ENCODE results near the gene OSBPL6.

DNA sequence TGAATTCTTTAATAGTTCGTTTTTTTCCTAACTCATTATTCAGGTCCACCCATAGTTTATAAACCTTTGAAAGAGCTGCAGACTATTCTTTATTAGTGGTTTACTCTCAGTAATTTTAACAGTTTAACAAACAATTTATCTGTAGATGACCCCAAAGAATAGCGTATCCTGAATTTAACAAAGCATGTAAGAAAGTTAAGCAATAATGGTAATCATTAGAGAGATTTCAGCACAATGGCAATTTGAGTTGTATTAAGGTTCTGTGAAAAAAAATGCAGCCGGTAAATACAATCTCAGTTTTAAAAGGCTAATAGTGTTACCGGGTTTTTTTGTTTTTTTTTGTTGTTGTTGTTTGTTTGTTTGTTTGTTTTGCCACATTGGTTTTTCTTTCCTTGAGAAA, 41.8 kb upstream of the OSBPL6 start:
- TF ChIP-seq, protein P1, sequence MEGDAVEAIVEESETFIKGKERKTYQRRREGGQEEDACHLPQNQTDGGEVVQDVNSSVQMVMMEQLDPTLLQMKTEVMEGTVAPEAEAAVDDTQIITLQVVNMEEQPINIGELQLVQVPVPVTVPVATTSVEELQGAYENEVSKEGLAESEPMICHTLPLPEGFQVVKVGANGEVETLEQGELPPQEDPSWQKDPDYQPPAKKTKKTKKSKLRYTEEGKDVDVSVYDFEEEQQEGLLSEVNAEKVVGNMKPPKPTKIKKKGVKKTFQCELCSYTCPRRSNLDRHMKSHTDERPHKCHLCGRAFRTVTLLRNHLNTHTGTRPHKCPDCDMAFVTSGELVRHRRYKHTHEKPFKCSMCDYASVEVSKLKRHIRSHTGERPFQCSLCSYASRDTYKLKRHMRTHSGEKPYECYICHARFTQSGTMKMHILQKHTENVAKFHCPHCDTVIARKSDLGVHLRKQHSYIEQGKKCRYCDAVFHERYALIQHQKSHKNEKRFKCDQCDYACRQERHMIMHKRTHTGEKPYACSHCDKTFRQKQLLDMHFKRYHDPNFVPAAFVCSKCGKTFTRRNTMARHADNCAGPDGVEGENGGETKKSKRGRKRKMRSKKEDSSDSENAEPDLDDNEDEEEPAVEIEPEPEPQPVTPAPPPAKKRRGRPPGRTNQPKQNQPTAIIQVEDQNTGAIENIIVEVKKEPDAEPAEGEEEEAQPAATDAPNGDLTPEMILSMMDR (IDR thresholded peaks at IDR 0.05), result no peak
- no peak for TF ChIP-seq EZH2 (IDR thresholded peaks at IDR 0.05)

Data from neural progenitor cell (in vitro differentiated cells).